ENCODE measurements around the gene USP53. TPM values are rescaled to one million over a fixed set of nuclear protein-coding genes. Genes with fewer than 3 reads are reported as not detected.

The USP53 gene
- total and polyA plus RNA-seq, 9 of the 15 experiments (the other 6 are each of a cell fraction or from before 2014, with no cell fraction given), result 2.9 to 9.6 (median 8.3) TPM

DNA sequence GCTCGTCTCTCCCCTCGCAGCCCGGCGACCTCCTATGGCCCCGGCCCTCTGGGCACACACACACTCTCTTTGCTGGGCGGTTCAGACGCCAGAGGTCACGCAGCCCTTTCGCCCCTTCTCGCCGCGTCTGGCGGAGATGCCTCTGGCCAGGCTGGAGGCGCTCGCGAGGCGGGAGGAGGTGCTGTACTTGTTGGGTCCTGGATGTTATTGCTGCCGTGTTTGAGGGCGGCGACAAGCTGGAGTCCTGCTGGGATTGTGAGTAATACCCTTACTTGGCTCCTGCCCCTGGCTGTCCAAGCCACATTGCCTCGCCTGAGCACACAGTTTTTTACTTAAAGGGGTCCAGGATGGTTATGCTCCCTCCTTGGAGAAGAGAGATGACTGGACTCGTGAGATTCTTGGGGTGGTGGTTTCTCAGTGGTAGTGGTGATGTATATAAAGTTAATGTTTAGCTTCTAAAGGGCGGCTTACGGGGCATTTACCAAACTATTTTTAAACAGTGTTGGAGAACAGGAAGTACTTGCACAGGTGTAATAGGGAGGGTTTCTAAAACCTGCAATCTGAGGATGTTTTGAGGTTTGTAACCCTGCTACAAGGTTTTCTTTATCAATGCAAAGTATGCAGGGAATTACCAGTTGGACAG is 572 bp downstream of the USP53 start (continued):
- TF ChIP-seq U2AF1 (optimal IDR thresholded peaks at IDR 0.05; ENCODE audit: low read depth, low read length) (no peak), PHF8 (IDR thresholded peaks at IDR 0.05; ENCODE audit: borderline replicate concordance, low read length) (0 out of 2 replicates have a peak, but pooled peaks have one; percentile 24), KDM2B (CRISPR knock-in tag; IDR thresholded peaks at IDR 0.05) (no peak), REST (IDR thresholded peaks at IDR 0.05; ENCODE audit: borderline replicate concordance) (no peak), REST (CRISPR knock-in tag; IDR thresholded peaks at IDR 0.05; ENCODE audit: low read depth) (no peak), ATF1 (CRISPR knock-in tag; IDR thresholded peaks at IDR 0.05) (no peak), ATF1 (tag; IDR thresholded peaks at IDR 0.05) (peak; percentile 58), ZNF263 (CRISPR knock-in tag; IDR thresholded peaks at IDR 0.05; ENCODE audit: borderline replicate concordance) (no peak), ATF2 (CRISPR knock-in tag; IDR thresholded peaks at IDR 0.05) (no peak), ZFP36 (IDR thresholded peaks at IDR 0.05; ENCODE audit: low read depth, low read length, partially characterized antibody) (no peak), E2F8 (IDR thresholded peaks at IDR 0.05; ENCODE audit: low read depth, partially characterized antibody) (peak; percentile 29), ZNF384 (IDR thresholded peaks at IDR 0.05; ENCODE audit: low read depth, low read length) (peak; percentile 9; the same call in 1 of the 2 replicates)
- TF ChIP-seq, protein P1, sequence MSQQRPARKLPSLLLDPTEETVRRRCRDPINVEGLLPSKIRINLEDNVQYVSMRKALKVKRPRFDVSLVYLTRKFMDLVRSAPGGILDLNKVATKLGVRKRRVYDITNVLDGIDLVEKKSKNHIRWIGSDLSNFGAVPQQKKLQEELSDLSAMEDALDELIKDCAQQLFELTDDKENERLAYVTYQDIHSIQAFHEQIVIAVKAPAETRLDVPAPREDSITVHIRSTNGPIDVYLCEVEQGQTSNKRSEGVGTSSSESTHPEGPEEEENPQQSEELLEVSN (IDR thresholded peaks at IDR 0.05; ENCODE audit: borderline replicate concordance in 1 of 2, extremely low read depth in 1 of 2, insufficient read depth in 1 of 2, insufficient read length in 1 of 2, low read depth in 1 of 2, low read length in 1 of 2, poor library complexity in 1 of 2, severe bottlenecking in 1 of 2), result peak in 1 of 2 experiments; percentile 26
